ENCODE results near the gene ATAT1.
A peak's percentile ranks its signal among the peaks of the same experiment; 100 is the strongest.

Gene ATAT1

DNA sequence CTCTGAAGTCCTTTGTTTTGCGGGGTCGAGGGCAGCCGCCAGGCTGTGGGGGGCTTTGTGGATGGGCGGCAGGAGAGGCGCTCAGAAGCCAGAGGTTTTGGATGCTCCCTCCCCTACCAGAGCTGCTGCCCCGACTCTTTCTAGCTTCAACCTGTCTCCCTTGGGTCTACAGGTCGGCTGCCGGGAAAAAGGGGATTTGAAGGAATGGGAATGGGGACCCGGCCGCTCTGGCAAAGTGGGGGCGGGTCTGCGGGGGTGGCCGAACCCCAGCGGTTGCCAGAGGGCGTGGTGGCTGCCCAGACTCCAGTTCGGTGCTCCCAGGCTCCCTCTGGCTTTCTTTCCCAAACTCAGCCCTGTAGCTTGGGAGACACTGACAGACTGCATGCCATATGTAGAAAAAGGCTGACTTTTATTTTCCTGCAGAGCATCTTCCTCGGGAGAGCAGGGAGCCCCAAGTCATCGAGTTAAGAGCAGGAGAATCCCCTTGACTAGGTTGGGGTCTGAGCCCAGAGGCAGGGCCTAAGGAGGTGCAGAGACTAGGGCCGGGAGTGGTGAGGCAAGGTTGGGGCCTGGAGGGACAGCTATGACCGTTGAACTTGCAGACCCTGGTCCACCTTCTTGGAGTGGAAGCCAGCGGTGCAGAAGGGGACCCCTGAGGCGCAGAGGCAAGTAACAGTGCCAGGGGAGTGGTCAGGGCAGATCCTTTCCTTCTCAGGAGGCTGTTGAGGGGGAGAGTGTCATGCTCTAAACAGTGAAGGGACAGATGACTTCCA lies 61.2 kb downstream of the ATAT1 start:
- TF ChIP-seq, protein P1, sequence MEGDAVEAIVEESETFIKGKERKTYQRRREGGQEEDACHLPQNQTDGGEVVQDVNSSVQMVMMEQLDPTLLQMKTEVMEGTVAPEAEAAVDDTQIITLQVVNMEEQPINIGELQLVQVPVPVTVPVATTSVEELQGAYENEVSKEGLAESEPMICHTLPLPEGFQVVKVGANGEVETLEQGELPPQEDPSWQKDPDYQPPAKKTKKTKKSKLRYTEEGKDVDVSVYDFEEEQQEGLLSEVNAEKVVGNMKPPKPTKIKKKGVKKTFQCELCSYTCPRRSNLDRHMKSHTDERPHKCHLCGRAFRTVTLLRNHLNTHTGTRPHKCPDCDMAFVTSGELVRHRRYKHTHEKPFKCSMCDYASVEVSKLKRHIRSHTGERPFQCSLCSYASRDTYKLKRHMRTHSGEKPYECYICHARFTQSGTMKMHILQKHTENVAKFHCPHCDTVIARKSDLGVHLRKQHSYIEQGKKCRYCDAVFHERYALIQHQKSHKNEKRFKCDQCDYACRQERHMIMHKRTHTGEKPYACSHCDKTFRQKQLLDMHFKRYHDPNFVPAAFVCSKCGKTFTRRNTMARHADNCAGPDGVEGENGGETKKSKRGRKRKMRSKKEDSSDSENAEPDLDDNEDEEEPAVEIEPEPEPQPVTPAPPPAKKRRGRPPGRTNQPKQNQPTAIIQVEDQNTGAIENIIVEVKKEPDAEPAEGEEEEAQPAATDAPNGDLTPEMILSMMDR (IDR thresholded peaks at IDR 0.05; ENCODE audit: control extremely low read depth, extremely low read depth, low read depth, missing control alignments) = peak; percentile 6
- POLR2A ChIA-PET = interaction anchor here (1.1 to 4.2 kb wide), 2 partner anchors 29 to 73 kb away, joined by 3 to 17 read pairs; partner anchors contain the start of gene MDC1
- CTCF ChIA-PET = interaction anchor here (0.8 to 13.6 kb wide), 13 partner anchors 8 to 234 kb away, joined by 3 to 132 read pairs (median 5); partner anchors contain the start of gene DHX16
- no peak for DNase-seq (ENCODE audit: extremely low spot score)

- DNase-seq (ENCODE audit: extremely low spot score) = no peak
- POLR2A ChIA-PET = interaction anchor here (0.5 to 4.2 kb wide), 5 partner anchors 13 to 74 kb away, joined by 3 to 17 read pairs (median 4); partner anchors contain the start of gene MDC1
- CTCF ChIA-PET = interaction anchor here (0.7 to 13.6 kb wide), 12 partner anchors 9 to 399 kb away, joined by 3 to 132 read pairs (median 6); partner anchors contain the start of gene DHX16
- TF ChIP-seq, protein P1 (IDR thresholded peaks at IDR 0.05; ENCODE audit: control extremely low read depth, extremely low read depth, low read depth, missing control alignments) = peak; percentile 15
These were observed 61.9 kb downstream of the ATAT1 start for GRCh38 chr6:30688569-30688968.

GRCh38 chr6:30689022-30689865 lies 62.6 kb downstream of the ATAT1 start:
- POLR2A ChIA-PET = interaction anchor here (0.6 to 4.2 kb wide), 4 partner anchors 12 to 75 kb away, joined by 3 to 17 read pairs (median 6); partner anchors contain the start of gene MDC1
- TF ChIP-seq, protein P1 (IDR thresholded peaks at IDR 0.05; ENCODE audit: control extremely low read depth, extremely low read depth, low read depth, missing control alignments) = no peak
- no peak for DNase-seq (ENCODE audit: extremely low spot score)
- CTCF ChIA-PET = interaction anchor here (0.7 to 13.6 kb wide), 11 partner anchors 9 to 398 kb away, joined by 3 to 132 read pairs (median 7); partner anchors contain the start of gene DHX16

- CTCF ChIA-PET = interaction anchor here (1.1 to 13.6 kb wide), 6 partner anchors 10 to 145 kb away, joined by 3 to 132 read pairs (median 36); no protein-coding TSS in a partner anchor
- no peak for DNase-seq (ENCODE audit: extremely low spot score)
- TF ChIP-seq, protein P1 (IDR thresholded peaks at IDR 0.05; ENCODE audit: control extremely low read depth, extremely low read depth, low read depth, missing control alignments) = no peak
- POLR2A ChIA-PET = interaction anchor here (4.2 kb wide), 1 partner anchor 27 kb away, joined by 17 read pairs; the partner anchor contains the start of gene MDC1
These were observed 63.3 kb downstream of the ATAT1 start for GRCh38 chr6:30689985-30690384.

GRCh38 chr6:30690403-30691207 lies 63.9 kb downstream of the ATAT1 start, which contains the start of gene NRM:
Gene NRM, minus strand, starts transcription at chr6:30690984. Its CDS starts 10 bp downstream, at chr6:30690974.
- CTCF ChIA-PET = interaction anchor here (1.1 to 13.6 kb wide), 8 partner anchors 11 to 207 kb away, joined by 3 to 132 read pairs (median 6); partner anchors contain the start of gene MDC1
- DNase-seq (ENCODE audit: extremely low spot score) = peak; percentile 91
- TF ChIP-seq, protein P1 (IDR thresholded peaks at IDR 0.05; ENCODE audit: control extremely low read depth, extremely low read depth, low read depth, missing control alignments) = no peak
- POLR2A ChIA-PET = interaction anchor here (0.5 to 4.2 kb wide), 2 partner anchors 27 to 402 kb away, joined by 10 to 17 read pairs; partner anchors contain the start of gene MDC1

All from GM10248 (cell line).